Testis (tissue), 2 donors: Measurements from ENCODE around the gene SUN1.

Experiments
- CTCF ChIP-seq, 3 experiments: fragments of 450-650 bp in 2 of 3; fragments of 200-600 bp in 1 of 3; sonication (generic) in 1 of 3; IDR thresholded peaks; one replicate each; pipeline ENCODE4 v1.5.1; 2016 to 2019; ENCODE audit warnings: antibody characterized with exemption in 3 of 3, mild to moderate bottlenecking in 2 of 3, moderate library complexity in 1 of 3
- POLR2A ChIP-seq: fragments of 450-650 bp; IDR thresholded peaks from one replicate; pipeline ENCODE4 v1.6.1; 2017; ENCODE audit warnings: antibody characterized with exemption, mild to moderate bottlenecking, moderate library complexity

- TF ChIP-seq CTCF (IDR thresholded peaks at IDR 0.05): no peak
- no peak for TF ChIP-seq POLR2A
These were observed 27.0 kb upstream of the SUN1 start for GRCh38 chr7:805261-805660.
